BJ (cell line): ENCODE measurements around the gene IL36A. TPM values are rescaled to one million over a fixed set of nuclear protein-coding genes. Genes with fewer than 3 reads are reported as not detected.

ENCODE experiments used
- CTCF ChIA-PET: fragments of 350-600 bp; formaldehyde crosslinking; extraction: SDS; loops from one replicate; lab custom pipeline; 2021; ENCODE audit warnings: antibody characterized with exemption, inconsistent platforms; lab: Yijun Ruan, JAX
- POLR2A ChIA-PET: fragments of 300-600 bp; sonication (Branson Sonifier 250); formaldehyde crosslinking; extraction: SDS; loops from one replicate; lab custom pipeline; 2021; ENCODE audit warnings: antibody characterized with exemption; lab: Charles Lee
- DNase-seq: peaks from one replicate; pipeline ENCODE4 v3.0.0-alpha.2; 2011; ENCODE audit warnings: low read depth
- H3K27me3 ChIP-seq: 2 replicates; pipeline ENCODE4 v1.6.0; 2011; ENCODE audit warnings: low read length; ENCODE audit not compliant: control insufficient read depth, insufficient read depth
- H3K36me3 ChIP-seq: 2 replicates; pipeline ENCODE4 v1.5.1; 2011; ENCODE audit warnings: low read length; ENCODE audit not compliant: control insufficient read depth, insufficient read depth
- H3K4me3 ChIP-seq: 2 replicates; pipeline ENCODE4 v1.5.1; 2011; ENCODE audit warnings: low read depth, mild to moderate bottlenecking, control low read depth, low read length
- CTCF ChIP-seq: IDR thresholded peaks from 2 replicates; pipeline ENCODE4 v1.5.1; 2011; ENCODE audit warnings: low read depth, mild to moderate bottlenecking, control low read depth, inconsistent platforms, low read length, moderate library complexity; ENCODE audit not compliant: insufficient read depth
- polyA minus RNA-seq: library from RNA; depleted of rRNA, polyadenylated mRNA; stranded (reverse); fragments of >200 nt; gene quantifications from 2 replicates; pipeline ENCODE4 v1.2.3, GENCODE V29; 2011; rRNA and poly(A)+ RNA removed
- polyA plus RNA-seq: library from polyadenylated mRNA; depleted of rRNA; stranded (reverse); fragments of >200 nt; gene quantifications from 2 replicates; pipeline ENCODE4 v1.2.3, GENCODE V29; 2011; rRNA removed

IL36A gene
- polyA plus RNA-seq, result not detected in 2 replicates
- not detected in 2 replicates for polyA minus RNA-seq

- CTCF ChIA-PET, result no interaction called here
Observed at GRCh38 chr2:113005030-113005509, at the start of gene IL36A. TSS of gene IL36A (plus strand) at chr2:113005459. CDS start at chr2:113005872, 413 bp downstream.

GRCh38 chr2:112957511-112957910 is 47.7 kb upstream of the IL36A start:
- ChIA-PET CTCF (interaction anchor here (1.0 to 5.2 kb wide), 4 partner anchors 12 to 208 kb away, joined by 3 to 30 read pairs (median 14); no protein-coding TSS in a partner anchor), POLR2A (no interaction called here)
- TF ChIP-seq CTCF, result no peak
- no peak for DNase-seq
- no peak overlapping the region for H3K4me3 ChIP-seq
- H3K27me3 ChIP-seq, result peaks cover 5% of the 10 kb centered on the region
- no peaks in the 10 kb centered on the region for H3K36me3 ChIP-seq

More at GRCh38 chr2:113005030-113005509, at the start of gene IL36A:
- no peak for DNase-seq
- H3K27me3 ChIP-seq, result peaks cover 1% of the 10 kb centered on the region; the same call in 1 of the 2 replicates
- no peak for TF ChIP-seq CTCF
- H3K36me3 ChIP-seq, result no peaks in the 10 kb centered on the region
- POLR2A ChIA-PET, result no interaction called here
- H3K4me3 ChIP-seq, result no peak within 1 kb of the TSS

- POLR2A ChIA-PET, result no interaction called here
- H3K36me3 ChIP-seq, result no peaks in the 10 kb centered on the region
- DNase-seq, result no peak
- TF ChIP-seq CTCF, result peak; percentile 86
- CTCF ChIA-PET, result interaction anchor here (0.6 to 5.2 kb wide), 18 partner anchors 9 to 354 kb away, joined by 3 to 30 read pairs (median 4); partner anchors contain the start of gene IL36G
- H3K27me3 ChIP-seq, result peaks cover 7% of the 10 kb centered on the region
- H3K4me3 ChIP-seq, result no peak overlapping the region
Observed at GRCh38 chr2:112958428-112959108, 46.7 kb upstream of the IL36A start.

DNA sequence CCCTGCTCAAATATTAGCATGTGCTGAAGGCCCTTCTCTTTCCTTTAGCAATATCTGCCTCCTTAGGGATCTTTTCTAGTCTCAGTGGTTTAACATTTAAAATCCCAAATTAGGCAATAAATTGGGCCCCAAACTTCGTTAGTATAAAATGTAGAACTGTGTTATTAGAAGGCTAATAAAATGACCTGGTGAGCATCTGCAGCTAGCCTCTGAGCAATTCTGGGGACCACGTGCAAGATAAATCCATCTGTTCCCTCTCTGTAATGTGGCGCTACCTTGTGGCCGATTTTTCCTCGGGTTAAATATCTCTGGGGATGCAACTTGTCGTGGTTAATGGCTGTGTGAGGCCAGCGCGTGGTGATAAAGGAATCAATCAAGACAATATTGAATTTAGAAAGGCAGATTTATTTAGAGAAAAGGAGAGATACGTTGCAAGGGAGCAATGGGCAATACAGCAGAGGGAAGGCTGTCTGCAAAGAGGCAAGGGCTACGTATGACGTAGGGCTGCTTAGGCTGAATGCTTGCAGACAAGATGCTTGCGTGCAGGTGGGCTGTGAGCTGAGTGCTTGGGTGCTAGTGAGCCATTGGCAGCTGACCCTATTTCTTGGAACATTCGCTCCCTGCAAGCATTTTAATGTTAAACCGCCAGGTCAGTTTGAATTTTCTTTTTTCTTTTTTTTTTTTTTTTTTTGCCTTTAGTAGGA is 46.0 kb upstream of the IL36A start:
- no peaks in the 10 kb centered on the region for H3K36me3 ChIP-seq
- CTCF ChIA-PET, result interaction anchor here (0.6 to 5.2 kb wide), 18 partner anchors 8 to 355 kb away, joined by 3 to 30 read pairs (median 4); partner anchors contain the start of gene IL36G
- DNase-seq, result no peak
- POLR2A ChIA-PET, result no interaction called here
- TF ChIP-seq CTCF, result no peak
- no peak overlapping the region for H3K4me3 ChIP-seq
- peaks cover 7% of the 10 kb centered on the region for H3K27me3 ChIP-seq
